ENCODE data around the gene HTT. TPM values are rescaled to one million over a fixed set of nuclear protein-coding genes. Genes with fewer than 3 reads are reported as not detected.
A peak's percentile ranks its signal among the peaks of the same experiment; 100 is the strongest.
"Not testable (repeated sequence)": the region's sequence is repeated elsewhere in the genome, so short reads cannot be mapped to it uniquely, and the experiment has no call there.

Gene HTT
- total RNA-seq, 2 donors from 2014 or later: 77.8 to 121 TPM

DNA sequence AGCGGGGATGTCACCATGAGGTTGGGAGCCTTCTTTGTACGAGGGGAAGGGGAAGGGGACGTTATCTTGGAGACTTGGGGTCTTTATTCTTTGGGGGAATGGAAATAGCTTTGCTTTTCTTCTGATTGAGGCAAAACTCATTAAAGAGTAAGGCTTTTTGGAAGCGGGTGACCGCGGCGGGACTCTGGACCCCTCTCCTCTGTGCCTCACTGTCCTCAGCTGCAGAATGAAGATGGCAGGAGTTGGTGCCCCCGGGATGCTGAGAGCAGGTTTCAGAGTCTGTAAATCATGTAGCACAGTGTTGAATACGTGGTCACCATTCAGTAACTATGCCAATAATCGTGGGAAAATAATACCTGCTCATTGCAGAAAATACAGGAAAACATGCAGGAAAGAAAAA is 32.3 kb upstream of the HTT start:
- H3K36me3 Mint-ChIP-seq: peaks cover 5 to 15% of the 10 kb centered on the region in 2 donors
- no peaks in the 10 kb centered on the region for H3K9me3 Mint-ChIP-seq
- DNase-seq (ENCODE audit: low spot score in 2 of 2) (no peak), ATAC-seq (no peak)
- H3K27ac Mint-ChIP-seq: peak overlapping the region; percentile 85 to 92

DNA sequence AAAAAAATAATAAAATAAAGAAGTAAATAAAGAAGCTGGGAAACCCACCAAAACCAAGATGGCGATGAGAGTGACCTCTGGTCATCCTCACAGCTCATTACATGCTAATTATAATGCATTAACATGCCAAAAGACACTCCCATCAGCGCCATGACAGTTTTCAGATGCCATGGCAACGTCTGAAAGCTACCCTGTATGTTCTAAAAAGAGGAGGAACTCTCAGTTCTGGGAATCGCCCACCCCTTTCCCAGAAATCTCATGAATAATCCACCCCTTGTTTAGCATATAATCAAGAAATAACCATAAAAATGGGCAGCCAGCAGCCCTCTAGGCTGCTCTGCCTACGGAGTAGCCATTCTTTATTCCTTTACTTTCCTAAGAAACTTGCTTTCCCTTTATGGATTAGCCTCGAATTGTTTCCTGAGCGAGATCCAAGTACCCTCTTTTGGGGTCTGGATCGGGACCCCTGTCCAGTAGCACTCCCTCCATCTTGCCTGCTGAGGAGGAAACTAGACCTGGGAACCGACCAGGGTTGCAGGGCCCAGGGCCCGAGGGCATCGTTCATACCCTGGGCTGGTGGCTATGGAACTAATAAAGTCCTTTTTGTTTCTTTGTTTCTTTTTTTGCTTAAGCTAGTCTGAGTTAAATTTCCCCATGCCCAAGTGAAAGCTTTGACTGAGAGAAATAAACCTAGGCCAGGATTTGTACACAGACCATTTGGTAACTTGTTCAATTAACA is 31.0 kb upstream of the HTT start:
- DNase-seq (ENCODE audit: low spot score in 2 of 2) (no peak), ATAC-seq (no peak)
- Mint-ChIP-seq H3K27ac (no peak overlapping the region), H3K36me3 (peaks cover 5 to 15% of the 10 kb centered on the region in 2 donors), H3K9me3 (no peaks in the 10 kb centered on the region)

DNA sequence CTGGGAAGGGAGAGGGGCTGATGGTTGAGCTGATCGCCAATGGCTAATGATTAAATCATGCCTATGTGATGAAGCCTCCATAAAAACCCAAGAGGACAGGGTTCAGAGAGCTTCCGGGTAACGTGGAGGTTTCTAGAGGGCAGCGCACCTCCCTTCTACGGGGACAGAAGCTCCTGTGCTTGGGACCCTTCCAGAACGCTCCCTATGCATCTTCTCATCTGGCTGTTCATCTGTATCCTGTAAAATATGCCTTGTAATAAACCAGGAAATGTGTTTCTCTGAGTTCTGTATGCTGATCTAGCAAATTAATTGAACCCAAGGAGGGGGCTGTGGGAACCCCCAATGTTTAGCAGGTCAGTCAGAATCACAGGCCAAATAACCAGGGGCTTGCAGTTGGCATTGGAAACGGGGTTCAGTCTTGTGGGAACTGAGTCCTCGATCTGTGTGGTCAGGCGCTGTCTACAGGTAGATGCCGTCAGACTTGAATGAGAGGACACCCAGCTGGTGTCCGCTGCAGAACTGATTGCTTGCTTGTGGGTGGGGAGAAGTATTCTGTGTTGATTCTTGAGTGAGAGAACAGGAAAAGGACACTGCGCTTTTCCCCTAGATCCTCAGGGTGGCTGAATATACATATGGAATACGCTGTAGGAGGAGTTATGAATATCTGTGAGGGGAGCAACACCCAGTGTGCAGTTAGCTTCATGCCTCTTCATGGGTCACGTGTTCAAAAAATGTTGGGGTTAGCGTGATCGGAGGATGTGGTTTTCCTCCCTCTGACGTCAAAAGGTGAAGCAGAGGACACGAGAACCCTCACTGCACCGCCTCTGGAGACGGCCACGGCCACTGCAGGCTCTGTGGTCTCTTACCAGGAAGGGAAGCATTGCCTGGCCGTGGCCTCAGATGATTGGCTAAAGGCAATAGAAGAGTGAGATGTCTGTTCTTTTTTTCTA is 29.3 kb upstream of the HTT start:
- DNase-seq (ENCODE audit: low spot score in 2 of 2) (peak; percentile 36 to 85), ATAC-seq (peak in 1 of 2 donors; percentile 52)
- no peaks in the 10 kb centered on the region for H3K9me3 Mint-ChIP-seq
- peaks cover 5 to 15% of the 10 kb centered on the region in 2 donors for H3K36me3 Mint-ChIP-seq
- peak overlapping the region; percentile 44 to 63 for H3K27ac Mint-ChIP-seq

DNA sequence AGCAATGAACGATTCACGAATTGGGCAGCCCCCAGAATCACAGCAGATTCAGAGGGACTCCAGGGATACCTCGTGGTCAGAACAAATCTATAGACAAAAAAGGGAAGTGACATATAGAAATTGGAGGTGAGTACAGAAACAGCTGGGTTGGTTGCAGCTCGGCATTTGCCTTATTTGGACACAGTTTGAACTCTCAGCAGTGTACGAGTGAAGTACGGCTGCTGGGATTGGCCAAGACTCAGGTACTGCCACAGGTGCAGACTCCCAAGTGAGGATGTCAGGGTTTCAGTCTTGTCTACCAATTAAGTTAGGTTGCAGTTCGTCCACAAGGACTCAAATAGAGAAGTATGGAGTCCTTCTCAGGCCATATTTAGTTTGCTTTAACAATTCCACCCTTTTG is 28.3 kb upstream of the HTT start:
- H3K9me3 Mint-ChIP-seq: no peaks in the 10 kb centered on the region
- ATAC-seq (no peak), DNase-seq (ENCODE audit: low spot score in 2 of 2) (no peak)
- H3K27ac Mint-ChIP-seq: peak overlapping the region in 1 of 2 donors; percentile 63
- H3K36me3 Mint-ChIP-seq: peaks cover 5 to 15% of the 10 kb centered on the region in 2 donors

DNA sequence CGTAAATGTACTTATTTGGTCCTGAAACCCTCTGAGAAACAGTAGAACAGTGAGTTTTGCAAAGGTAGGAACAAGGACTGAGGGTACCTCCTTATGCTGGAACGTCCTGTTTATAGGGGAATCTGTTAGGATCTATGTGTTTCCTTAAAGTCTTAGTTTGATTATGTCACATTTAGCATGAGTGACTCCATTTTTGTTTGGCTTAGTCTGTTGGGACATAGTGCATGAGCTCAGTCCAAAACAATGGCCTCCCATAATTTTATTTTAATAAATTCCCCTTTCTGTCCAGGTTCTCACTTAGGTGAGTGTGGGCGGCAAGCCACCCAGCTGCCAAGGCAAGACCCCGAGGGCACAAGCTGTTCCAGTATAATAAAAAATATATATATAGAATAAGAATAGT is 27.9 kb upstream of the HTT start:
- DNase-seq (ENCODE audit: low spot score in 2 of 2) (no peak), ATAC-seq (no peak)
- H3K36me3 Mint-ChIP-seq: peaks cover 5 to 15% of the 10 kb centered on the region in 2 donors
- H3K9me3 Mint-ChIP-seq: no peaks in the 10 kb centered on the region
- H3K27ac Mint-ChIP-seq: no peak overlapping the region

DNA sequence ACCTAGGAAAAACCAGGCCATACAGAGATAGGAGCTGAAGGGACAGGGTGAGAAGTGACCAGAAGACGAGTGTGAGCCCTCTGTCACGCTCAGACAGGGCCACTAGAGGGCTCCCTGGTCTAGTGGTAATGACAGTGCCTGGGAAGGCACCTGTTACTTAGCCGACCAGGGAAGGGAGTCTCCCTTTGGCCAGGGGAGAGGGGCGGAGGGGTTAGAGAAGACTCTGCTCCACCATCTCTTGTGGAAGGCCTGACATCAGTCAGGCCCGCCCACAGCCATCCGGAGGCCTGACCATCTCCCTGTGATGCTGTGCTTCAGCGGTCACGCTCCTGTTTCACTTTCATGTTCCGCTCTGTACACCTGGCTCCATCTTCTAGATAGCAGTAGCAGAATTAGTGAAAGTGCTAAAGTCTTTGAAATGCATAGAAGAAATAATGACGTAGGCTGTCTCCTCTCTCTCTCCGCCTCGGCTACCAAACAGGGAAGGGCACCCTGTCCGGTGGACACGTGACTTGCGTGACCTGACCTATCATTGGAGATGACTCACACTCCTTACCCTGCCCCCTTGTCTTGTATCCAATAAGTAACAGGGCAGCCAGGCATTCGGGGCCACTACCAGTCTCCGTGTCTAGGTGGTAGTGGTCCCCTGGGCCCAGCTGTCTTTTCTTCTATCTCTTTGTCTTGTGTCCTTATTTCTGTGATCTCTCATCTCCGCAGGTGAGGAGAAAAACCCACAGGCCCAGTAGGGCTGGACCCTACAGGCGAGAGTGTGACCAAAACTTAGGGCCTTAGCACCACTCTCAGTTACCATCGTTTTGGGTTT is 26.8 kb upstream of the HTT start:
- Mint-ChIP-seq H3K9me3 (no peaks in the 10 kb centered on the region), H3K27ac (peak overlapping the region; percentile 77 to 89), H3K36me3 (peaks cover 0 to 9% of the 10 kb centered on the region in 2 donors)
- peak; percentile 99 to 100 for ATAC-seq
- DNase-seq (ENCODE audit: low spot score in 2 of 2): peak; percentile 79 to 95

DNA sequence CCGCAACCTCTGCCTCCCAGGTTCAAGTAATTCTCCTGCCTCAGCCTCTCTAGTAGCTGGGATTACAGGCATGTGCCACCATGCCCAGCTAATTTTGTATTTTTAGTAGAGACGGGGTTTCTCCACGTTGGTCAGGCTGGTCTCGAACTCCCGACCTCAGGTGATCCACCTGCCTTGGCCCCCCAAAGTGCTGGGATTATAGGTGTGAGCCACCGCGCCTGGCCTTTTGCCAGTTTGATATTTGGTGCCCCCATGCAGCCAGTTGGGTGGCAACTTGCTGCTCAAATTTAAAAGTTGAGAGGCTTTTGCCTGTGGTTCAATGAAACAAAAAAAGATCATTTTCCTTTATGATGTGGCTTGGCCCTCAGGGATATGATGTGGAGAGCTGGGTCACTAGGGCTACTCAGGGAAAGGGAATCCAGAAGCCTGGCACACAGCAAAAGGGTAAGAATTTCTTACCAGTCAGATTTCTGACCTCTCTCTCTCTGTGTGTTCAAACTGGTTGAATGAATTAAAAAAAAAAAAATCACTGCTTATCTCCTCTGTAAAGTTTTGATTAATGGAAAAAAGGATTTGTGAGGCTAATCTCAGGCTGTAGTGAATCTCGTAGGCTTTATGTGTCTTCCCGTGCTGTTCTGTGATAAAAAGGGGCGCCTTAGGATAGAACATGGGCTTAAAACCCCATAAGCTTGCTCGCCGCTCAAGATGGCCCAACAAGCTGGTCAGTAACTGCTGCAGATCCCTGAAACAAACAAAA is 23.2 kb upstream of the HTT start:
- peaks cover 6 to 18% of the 10 kb centered on the region in 2 donors for H3K36me3 Mint-ChIP-seq
- not testable (repeated sequence) for ATAC-seq

DNA sequence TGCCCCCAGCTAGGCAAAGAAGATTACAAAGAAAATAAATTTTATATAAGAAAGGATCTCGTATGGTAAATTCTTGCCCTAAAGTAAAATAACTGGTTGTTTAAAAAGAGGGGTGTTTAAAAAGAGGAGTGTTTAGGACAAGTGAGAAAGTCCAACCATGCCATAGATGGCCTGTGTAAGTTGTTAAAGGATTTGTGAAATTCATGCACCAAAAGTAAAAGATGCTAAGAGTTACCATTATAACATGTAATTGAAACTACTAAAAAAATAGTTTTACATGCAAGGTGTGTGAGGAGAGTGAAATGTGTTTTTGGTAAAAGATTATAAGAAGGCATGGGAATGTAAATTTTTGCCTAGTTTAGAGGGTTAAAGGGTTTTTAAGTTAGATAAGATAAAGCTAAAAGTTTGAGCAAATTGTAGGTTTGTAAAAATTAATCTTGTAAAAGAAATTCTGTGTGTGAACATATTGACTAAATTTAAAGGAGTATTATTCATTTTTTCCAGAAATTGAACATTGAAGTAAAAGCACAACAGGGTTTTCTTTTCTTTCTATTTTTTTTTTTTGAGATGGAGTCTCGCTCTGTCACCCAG is 20.2 kb upstream of the HTT start:
- Mint-ChIP-seq H3K9me3 (peaks cover 3 to 18% of the 10 kb centered on the region in 2 donors), H3K36me3 (peaks cover 6 to 27% of the 10 kb centered on the region in 2 donors), H3K27ac (no peak overlapping the region)
- DNase-seq (ENCODE audit: low spot score in 2 of 2): no peak
- no peak for ATAC-seq

More for the DNA sequence above, 23.2 kb upstream of the HTT start:
- not testable (repeated sequence) for DNase-seq (ENCODE audit: low spot score in 2 of 2); H3K27ac Mint-ChIP-seq
- peaks cover 3 to 12% of the 10 kb centered on the region in 2 donors for H3K9me3 Mint-ChIP-seq

DNA sequence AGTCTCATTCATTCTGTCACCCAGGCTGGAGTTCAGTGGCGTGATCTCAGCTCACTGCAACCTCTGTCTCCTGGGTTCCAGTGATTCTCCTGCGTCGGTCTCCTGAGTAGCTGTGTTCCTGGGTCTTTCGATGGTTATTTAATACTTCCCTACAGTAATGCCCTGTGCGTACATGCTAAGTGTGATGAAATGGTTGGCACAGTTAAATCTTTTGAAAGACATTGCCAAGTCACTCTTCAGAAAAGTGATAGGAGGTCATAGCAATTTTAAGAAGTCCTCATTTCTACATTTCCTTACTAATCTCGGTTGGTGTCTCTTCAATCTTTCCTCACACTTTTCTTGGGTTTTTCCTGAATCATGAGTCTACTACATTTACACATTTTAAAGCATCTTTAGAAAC is 14.5 kb upstream of the HTT start:
- ATAC-seq: no peak
- Mint-ChIP-seq H3K36me3 (peaks cover 6 to 20% of the 10 kb centered on the region in 2 donors), H3K27ac (no peak overlapping the region), H3K9me3 (peaks cover 0 to 12% of the 10 kb centered on the region in 2 donors)
- no peak for DNase-seq (ENCODE audit: low spot score in 2 of 2)

DNA sequence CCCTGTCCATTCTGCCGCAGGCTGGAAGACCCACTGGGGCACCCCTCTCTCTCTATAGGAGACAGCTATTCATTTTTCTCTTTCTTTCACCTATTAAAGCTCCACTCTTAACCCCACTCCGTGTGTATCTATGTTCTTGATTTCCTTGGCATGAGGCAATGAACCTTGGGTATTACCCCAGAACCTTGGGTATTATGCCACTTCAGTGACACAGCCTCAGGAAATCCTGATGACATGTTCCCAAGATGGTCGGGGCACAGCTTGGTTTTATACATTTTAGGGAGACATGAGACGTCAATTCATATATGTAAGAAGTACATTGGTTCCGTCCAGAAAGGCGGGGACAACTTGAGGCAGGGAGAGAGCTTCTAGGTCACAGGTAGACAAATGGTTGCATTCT is 13.5 kb upstream of the HTT start:
- Mint-ChIP-seq H3K9me3 (peaks cover 0 to 11% of the 10 kb centered on the region in 2 donors), H3K36me3 (peaks cover under 1 to 19% of the 10 kb centered on the region in 2 donors), H3K27ac (no peak overlapping the region)
- DNase-seq (ENCODE audit: low spot score in 2 of 2) (no peak), ATAC-seq (no peak)

DNA sequence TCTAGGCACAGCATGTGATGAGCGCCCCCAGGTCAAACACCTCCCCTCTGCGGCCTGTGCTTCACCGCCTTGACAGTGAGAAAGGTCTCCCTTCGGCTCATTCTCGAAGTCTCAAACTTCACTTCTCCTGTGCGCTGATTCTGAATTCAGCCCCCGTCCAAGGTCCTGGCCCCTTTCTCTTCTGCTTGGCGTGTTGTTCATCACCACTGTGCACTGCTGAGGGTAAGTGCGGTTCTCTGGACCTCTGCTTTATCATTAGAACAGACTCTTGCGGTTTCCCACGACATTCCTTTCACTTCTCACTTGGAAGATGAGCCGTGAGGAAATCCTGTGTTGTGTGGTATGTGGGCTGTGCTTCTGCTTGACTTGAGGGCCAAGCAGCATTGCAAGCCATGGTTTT is 12.0 kb upstream of the HTT start:
- Mint-ChIP-seq H3K27ac (no peak overlapping the region), H3K36me3 (peaks cover 0 to 6% of the 10 kb centered on the region in 2 donors), H3K9me3 (peaks cover 0 to 5% of the 10 kb centered on the region in 2 donors)
- no peak for ATAC-seq
- DNase-seq (ENCODE audit: low spot score in 2 of 2): no peak

DNA sequence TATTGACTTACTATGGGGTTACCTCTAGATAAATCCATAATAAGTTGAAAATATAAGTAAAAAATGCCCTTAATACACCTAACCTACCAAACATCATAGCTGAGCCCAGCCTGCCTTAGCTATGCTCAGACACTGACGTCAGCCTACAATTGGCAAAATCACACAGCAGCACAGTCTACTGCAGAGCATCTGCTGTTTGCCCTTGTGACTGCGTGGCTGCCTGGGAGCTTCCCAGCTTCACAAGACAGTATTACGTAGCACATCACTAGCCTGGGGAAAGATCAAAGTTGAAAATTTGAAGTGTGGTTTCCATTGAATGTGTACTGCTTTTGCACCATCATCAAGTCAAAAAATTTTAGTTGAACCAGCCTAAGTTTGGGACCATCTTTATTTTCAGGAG is 8.9 kb upstream of the HTT start:
- peaks cover 0 to 5% of the 10 kb centered on the region in 2 donors for H3K9me3 Mint-ChIP-seq

DNA sequence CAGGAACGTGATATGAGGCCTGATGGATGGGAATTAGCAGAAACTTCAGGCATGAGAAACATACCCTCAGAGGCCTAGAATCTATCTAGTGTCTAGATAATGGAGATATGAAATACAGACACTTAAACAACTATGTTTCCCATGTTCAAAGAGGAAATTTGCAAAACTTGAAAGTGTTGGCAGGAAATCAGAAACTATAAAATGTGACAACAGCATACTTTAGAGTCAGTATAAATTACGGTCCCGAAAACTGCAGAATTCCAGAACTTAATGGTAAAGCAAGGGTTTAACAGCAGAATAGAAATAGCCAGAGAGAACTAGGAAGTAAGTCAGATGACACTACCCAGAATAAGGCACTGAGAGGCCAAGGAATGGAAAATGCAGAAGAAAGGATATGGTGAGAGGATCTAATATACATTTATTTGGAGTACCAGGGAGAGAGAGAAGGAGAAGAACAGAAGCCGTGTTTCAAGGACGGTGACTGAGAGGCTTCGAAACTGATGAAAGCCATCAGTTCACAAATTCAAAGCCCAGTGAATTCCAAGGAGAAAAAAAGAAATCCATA is 7.6 kb upstream of the HTT start:
- no peak overlapping the region for H3K27ac Mint-ChIP-seq
- peaks cover 0 to 6% of the 10 kb centered on the region in 2 donors for H3K36me3 Mint-ChIP-seq
- DNase-seq (ENCODE audit: low spot score in 2 of 2) (no peak), ATAC-seq (no peak)
- peaks cover 0 to 5% of the 10 kb centered on the region in 2 donors for H3K9me3 Mint-ChIP-seq

More for the DNA sequence above, 8.9 kb upstream of the HTT start:
- DNase-seq (ENCODE audit: low spot score in 2 of 2) (no peak), ATAC-seq (no peak)
- Mint-ChIP-seq H3K36me3 (peaks cover 0 to 6% of the 10 kb centered on the region in 2 donors), H3K27ac (no peak overlapping the region)

DNA sequence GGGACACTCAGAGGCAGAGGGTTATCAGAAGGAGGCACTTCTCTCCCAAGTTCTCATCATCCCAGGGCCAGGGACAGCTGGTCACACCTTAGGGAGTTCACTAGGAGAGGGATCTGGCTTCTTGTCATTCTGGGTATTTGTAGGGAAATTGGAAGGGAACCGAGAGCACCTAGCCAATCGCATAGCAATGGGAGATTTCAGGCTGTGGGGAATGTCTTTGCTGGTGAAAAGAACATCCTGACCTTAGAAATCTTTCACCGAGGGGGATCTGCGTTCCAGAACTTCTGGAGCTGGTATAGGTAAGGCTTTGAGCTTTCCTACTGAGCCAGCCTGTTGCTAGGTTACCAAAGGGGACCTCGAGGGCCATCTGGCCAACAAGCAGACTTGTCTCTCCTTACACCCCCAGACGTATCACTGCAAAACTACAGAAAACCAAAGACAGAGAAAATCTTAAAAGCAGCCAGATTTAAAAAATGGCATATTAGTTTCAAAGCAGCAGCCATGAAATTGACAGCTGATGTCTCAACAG is 6.9 kb upstream of the HTT start:
- no peak for DNase-seq (ENCODE audit: low spot score in 2 of 2)
- Mint-ChIP-seq H3K9me3 (peaks cover 0 to 5% of the 10 kb centered on the region in 2 donors), H3K36me3 (peaks cover 0 to 6% of the 10 kb centered on the region in 2 donors), H3K27ac (no peak overlapping the region)
- ATAC-seq: no peak

DNA sequence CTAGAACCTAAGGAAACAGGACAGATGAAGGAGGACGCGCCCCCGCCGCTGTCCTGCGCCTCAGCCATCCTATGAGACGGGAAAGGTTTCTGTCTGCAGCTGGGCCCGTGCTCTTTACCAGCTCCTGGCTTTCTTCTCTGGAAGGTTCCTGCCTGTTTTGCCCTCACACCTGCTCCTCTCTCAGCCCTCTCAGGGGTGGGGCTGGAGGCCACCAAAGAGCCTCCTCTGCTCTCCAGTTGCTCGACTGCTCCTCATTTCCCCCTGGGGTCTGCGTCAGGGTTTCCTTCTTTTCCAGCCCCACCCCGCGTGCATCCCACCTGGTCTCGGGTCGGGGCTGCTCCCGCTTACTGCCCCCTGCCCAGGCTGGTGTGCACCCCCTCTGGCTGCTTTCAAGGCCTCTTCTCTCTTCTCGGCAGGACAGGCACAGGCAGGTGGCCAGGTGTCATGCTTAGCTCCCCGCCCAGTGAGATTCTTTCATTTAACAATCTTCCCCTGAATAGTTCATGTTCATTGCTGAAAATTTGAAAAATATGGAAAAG is 4.8 kb upstream of the HTT start:
- ATAC-seq (no peak), DNase-seq (ENCODE audit: low spot score in 2 of 2) (no peak)
- Mint-ChIP-seq H3K9me3 (peaks cover 0 to 5% of the 10 kb centered on the region in 2 donors), H3K36me3 (peaks cover 0 to 6% of the 10 kb centered on the region in 2 donors), H3K27ac (no peak overlapping the region)

All from activated naive CD4-positive, alpha-beta T cell treated with anti-CD3 and anti-CD28 coated beads, Interleukin-2, amount 50 U/mL, for 72 hours (primary cell).